NCI-H1930 (cell line): ENCODE results near the gene OCLN.
"Not testable (repeated sequence)": the region's sequence is repeated elsewhere in the genome, so short reads cannot be mapped to it uniquely, and the experiment has no call there.

Experiments used
- DNase-seq, 2 experiments: peaks; one replicate each; lab custom pipeline; 2025; lab: John Stamatoyannopoulos, UW

The OCLN gene, protein sequence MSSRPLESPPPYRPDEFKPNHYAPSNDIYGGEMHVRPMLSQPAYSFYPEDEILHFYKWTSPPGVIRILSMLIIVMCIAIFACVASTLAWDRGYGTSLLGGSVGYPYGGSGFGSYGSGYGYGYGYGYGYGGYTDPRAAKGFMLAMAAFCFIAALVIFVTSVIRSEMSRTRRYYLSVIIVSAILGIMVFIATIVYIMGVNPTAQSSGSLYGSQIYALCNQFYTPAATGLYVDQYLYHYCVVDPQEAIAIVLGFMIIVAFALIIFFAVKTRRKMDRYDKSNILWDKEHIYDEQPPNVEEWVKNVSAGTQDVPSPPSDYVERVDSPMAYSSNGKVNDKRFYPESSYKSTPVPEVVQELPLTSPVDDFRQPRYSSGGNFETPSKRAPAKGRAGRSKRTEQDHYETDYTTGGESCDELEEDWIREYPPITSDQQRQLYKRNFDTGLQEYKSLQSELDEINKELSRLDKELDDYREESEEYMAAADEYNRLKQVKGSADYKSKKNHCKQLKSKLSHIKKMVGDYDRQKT

DNA sequence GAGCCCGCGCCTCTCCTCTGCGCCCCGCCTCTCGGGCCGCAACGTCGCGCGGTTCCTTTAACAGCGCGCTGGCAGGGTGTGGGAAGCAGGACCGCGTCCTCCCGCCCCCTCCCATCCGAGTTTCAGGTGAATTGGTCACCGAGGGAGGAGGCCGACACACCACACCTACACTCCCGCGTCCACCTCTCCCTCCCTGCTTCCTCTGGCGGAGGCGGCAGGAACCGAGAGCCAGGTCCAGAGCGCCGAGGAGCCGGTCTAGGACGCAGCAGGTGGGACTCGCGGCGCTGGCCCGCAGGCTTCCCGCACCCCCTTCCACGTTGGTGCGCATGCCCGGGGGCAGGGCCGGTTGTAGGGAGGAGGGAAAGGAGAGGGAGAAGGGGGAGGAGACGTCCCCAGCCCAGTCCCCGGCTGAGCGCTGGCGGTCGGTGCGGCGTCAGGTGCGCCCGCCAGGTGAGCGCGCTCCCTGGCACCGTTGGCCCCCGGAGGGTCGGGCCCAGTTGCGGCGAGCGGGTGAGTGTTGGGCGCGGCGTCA is at the start of gene OCLN:
Gene OCLN, plus strand, starts transcription at position 400 of the 532 bp plus-strand sequence. CDS start 11,455 bp downstream, outside the sequence.
- peak; percentile 68 to 80 for DNase-seq

DNA sequence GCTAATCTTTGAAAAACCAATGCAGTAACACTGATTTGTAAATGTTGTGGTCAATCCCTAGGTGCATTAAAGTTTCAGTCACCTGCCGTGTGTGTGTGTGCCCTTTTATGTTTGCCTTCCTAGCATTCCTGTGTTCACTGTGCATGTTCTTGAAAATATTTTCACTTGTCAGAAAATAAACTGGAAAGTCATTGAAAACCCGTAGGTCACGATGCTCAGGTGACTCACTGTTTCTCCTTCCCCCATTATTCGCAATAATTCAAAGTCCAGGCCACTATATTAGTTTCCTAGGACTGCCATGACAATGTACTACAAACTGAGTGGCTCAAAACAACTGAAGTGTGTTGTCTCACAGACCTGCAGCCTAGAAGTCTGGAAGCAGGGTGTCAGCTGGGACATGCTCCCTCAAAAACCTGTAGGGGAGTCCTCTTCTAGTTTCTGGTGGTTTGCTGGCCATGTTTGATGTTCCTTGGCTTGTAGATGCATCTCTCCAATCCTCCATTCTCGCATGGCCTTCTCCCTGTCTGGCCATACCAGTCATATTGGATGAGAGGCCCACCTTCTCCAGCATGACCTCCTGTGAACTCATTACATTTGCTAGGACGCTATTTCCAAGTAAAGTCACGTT is 48.3 kb upstream of the OCLN start:
- no peak for DNase-seq

DNA sequence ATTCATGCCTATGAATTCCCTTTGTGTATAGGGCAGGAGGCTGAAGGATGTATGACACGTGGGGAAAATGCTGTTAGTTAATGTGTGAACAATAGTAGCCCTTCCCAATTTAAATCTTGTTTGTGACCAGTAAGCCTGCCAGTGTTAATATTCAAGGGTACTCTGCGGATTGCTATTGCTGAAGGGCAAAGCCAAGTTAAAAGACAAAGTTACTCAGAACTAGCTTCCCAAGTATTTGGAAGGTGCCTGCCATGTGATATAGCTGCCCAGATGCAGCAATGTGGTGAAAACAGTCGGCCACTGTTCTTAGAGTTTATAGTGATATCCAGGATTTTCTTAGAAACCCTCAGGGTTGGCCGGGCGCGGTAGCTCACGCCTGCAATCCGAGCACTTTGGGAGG is 43.1 kb upstream of the OCLN start:
- no peak for DNase-seq

DNA sequence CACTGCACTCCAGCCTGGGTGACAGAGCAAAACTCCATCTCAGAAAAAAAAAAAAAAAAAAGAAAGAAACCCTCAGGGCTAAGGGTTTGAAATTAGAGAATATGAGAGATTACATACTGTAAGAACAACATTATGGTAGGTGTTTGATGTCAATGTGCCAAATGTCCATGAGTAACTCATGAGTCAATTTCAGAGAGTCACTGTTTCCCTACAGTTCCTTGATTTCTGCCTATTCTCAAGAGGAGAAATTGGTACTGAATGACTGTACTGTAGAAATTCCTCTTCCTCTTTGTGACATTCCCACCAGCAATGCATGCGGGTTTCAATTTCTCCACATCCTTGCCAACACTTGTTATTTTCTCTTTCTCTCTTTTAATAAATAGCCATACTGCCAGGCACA is 42.5 kb upstream of the OCLN start:
- DNase-seq = no peak

DNA sequence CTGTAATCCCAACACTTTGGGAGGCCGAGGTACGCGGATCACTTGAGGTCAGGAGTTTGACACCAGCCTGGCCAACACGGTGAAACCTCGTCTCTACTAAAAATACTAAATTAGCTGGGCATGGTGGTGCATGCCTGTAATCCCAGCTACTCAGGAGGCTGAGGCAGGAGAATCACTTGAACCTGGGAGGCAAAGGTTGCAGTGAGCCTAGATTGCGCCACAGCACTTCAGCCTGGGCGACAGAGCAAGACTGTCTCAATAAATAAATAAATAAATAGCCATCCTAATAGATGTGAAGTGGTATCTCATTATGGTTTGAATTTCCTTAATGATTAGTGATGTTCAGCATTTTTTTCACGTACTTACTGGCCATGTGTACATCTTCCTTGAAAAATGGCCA is 42.1 kb upstream of the OCLN start:
- DNase-seq = not testable (repeated sequence)

DNA sequence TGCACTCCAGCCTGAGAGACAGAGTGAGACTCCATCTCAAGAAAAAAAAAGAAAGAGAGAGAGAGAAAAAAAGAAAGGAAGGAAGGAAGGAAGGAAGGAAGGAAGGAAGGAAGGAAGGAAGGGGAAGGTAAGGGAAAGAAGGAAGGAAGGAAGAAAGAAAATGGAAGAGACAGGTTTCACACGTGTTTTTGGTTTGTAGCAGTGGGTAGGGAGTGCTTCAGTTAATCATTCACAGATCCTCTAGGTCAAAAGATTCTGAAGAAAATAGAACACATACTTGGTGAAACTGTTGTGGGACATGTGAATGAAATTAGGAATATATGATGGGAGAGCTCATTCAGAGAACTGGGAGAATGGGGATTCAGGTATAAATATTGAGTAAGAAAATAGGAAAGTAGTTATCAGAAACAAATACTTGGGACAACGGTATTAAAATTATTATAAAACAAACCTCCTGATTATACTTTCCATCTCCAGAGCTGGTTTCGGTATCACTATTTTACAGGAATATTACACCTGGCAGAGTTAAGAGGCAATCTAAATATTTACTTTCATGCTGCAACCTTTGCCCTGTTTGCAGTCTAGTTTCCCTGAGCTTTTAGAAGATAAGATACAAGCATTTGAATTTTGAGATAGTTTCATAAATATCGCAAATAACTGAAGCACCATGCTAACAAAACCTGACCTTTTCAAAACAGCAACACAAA is 40.5 kb upstream of the OCLN start:
- no peak for DNase-seq

DNA sequence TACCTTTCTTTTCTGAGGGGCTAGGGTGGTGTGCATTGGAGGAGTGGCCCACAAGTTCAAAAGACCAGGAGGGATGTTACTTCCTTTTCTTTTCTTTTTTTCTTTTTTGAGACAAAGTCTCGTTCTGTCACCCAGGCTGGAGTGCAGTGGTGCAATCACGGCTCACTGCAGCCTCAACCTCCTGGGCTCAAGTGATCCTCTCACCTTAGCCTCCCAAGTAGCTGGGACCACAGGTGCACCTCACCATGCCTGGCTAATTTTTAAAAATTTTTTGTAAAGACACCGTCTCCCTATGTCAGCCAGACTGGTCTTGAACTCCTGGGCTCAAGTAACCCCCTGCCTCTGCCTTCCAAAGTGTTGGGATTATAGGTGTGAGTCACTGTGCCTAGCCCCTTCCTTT is 39.1 kb upstream of the OCLN start:
- not testable (repeated sequence) for DNase-seq

DNA sequence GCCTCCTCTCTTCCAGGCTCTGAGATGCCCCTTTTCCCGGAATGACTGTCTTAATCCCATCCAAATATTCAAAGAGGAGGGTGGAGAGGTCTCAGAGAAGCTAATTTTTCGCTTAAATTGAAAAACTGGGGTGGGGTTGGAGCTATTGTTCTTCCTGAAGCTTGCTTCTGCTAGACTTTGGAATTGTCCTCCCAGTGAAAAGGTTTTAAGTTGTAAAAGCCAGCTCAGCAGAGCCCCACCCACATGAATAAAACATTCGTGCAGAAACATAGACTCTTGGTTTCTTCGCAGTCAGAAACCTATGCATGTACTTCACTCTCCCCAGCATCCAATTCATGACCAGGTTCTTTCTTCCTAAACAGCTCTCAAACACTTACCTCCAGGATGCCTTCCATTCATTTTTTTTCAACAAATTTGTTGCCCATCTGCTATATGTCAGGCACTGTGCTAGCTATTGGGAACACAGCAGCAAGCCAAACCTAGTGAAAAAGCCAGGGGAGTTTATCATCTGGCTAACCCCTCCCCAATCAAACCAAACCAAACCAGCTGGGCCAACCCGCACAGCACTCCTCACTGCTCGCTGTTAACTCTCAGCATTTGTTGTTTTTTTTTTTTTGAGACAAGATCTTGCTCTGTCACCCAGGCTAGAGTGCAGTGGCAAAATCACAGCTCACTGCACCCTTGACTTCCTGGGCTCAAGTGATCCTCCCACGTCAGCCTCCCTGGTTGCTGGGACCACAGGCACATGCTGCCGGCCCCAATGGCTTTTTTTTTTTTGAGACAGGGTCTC is 37.9 kb upstream of the OCLN start:
- no peak for DNase-seq

DNA sequence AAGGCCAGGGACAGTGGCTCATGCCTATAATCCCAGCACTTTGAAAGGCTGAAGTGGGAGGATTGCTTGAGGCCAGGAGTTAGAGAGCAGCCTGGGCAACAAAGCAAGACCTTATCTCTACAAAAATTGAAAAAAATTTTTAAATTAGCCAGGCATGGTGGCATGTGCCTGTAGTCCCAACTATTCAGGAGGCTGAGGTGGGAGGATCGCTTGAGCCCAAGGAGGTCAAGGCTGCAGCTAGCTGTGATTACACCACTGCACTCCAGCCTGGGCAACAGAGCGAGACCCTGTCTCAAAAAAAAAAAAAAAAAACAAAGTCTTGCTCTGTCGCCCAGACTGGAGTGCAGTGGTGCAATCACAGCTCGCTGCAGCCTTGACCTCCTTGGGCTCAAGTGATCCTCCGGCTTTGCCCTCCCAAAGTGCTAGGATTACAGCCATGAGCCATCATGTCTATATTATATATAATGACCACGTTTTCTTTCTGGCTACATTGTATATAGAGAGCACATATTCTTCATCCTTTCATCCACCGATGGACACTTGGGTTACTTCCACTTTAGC is 37.1 kb upstream of the OCLN start:
- not testable (repeated sequence) for DNase-seq

DNA sequence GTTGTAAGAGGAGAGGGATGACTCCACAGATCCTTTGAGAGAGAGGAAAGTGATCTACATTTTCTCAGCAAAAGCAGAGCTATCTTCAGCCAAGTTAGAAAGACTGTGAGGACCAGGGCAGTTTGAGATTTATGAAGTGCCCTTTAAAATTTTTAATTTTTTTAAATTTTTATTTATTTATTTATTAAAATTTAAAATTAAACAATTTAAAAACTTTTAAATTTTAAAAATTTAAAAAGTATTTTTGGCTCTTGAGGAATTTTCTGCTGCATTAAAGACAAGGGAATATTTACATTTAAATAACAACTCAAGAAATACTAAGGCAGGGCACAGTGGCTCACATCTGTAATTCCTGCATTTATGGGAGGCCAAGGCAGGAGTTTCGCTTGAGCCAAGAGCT is 30.4 kb upstream of the OCLN start:
- no peak for DNase-seq

DNA sequence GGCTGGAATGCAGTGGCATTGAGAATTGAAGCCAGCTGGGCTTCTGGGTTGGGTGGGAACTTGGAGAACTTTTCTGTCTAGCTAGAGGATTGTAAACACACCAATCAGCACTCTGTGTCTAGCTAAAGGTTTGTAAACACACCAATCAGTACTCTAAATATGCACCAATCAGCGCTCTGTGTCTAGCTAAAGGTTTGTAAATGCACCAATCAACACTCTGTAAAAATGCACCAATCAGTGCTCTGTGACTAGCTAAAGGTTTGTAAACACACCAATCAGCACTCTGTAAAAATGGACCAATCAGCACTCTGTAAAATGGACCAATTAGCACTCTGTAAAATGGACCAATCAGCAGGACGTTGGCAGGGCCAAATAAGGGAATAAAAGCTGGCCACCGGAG is 26.2 kb upstream of the OCLN start:
- not testable (repeated sequence) for DNase-seq

DNA sequence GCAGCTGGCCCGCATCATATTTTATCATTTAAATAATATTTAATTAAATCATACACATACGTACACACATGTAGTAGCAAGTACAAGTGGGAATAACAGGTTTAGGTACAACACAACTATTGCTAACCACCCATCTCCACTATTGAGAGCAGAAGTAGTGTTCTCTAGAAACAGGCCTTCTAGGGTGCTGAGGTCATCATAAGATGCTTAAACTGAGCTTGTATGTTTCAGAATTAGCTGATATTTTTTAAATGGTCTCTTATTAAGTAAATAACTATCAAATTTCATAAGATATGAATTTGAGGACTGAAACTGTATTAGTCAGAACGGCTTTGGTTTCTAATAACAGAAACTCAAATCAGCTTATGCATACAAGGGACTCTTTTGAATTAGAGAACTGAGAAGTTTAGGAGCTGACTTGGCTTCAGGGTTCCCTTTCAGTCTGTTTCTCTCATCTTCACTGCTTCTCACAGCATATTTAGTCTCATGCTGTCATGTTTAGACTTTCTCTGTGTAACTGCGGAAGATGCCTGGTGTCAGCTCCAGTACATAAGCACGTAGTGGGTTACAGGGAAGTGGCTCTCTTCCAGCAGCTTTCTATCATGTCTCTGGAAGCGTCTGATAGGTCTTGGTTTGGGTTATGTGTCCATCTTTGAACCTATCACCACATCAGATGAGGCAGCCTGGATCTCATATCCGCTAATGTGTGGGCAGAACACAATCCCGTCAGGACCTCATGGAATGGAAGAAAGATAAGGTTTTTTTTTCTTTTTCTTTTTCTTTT is 25.0 kb upstream of the OCLN start:
- DNase-seq = no peak

DNA sequence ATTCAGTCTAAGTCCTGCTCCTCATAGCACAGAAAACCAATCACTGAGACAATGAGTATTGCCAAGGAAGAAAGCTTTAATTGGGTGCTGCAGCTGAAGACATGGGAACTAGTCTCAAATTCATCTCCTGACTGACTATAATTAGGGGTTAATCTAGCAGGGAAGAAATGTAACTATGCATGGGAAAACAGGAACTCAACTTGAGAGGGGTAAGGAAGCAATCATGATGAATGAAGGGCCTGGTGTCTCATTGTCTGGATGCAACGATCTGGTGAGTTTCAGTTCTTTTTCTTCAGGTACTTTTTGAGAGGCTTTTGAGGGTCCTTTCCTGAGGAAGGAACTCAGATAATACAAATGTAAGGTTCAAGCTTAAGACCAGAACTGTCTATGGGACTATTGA is 24.0 kb upstream of the OCLN start:
- DNase-seq = no peak

DNA sequence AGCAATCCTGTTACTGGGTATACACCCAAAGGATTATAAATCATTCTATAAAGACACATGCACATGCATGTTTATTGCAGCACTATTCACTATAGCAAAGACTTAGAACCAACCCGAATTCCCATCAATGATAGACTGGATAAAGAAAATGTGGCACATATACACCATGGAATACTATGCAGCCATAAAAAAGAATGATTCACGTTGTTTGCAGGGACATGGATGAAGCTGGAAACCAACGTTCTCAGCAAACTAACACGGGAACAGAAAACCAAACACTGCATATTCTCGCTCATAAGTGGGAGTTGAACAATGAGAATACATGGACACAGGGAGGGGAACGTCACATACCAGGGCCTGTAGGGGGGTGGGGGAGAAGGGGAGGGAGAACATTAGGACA is 21.1 kb upstream of the OCLN start:
- DNase-seq = not testable (repeated sequence)

DNA sequence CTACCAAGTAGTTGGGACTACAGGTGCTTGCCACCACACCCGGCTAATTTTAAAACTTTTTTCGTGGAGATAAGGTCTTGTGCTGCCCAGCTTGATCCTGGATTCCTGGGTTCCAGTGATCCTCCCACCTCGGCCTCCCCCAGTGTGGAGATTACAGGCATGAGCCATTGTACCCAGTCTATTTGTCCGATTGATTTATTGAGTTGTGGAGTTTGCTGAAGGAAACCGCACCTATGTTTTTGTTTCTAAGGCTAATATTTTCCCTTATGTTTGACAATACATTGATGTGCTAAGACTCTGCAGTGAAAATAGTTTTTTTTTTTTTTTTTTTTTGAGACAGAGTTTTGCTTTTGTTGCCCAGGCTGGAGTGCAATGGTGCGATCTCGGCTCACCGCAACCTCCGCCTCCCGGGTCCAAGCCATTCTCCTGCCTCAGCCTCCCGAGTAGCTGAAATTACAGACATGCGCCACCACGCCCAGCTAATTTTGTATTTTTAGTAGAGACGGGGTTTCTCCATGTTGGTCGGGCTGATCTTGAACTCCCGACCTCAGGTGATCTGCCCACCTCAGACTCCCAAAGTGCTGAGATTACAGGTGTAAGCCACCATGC is 20.0 kb upstream of the OCLN start:
- not testable (repeated sequence) for DNase-seq

DNA sequence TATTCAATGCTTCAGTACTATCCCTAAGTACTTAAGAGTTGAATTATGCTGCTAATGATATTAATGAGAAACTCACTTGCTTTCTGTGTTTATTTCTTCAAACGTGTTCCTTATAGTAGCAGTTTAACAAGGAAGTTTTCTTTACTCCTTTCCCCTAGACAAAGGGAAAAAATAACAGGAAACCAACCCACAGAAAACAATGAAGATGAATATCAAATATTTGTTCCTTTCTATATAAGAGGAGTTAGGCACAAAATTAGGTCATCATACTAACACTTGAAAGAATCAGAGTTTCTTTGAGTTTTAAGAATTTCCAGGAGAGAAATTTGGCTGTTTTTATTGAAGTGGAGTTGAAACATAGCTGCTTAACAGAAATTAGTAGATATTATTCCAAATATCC is 15.4 kb upstream of the OCLN start:
- no peak for DNase-seq

DNA sequence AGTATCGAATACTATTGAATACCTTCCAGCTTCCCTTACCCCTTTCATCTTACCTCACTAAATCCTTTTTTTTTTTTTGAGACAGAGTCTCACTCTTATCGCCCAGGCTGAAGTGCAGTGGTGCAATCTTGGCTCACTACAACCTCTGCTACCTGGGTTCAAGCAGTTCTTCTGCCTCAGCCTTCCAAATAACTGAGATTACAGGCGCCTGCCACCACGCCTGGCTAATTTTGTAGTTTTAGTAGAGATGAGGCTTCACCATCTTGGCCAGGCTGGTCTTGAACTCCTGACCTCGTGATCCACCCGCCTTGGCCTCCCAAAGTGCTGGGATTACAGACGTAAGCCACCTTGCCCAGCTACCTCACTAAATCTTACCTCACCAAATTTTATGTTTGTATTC is 14.3 kb upstream of the OCLN start:
- DNase-seq = not testable (repeated sequence)

DNA sequence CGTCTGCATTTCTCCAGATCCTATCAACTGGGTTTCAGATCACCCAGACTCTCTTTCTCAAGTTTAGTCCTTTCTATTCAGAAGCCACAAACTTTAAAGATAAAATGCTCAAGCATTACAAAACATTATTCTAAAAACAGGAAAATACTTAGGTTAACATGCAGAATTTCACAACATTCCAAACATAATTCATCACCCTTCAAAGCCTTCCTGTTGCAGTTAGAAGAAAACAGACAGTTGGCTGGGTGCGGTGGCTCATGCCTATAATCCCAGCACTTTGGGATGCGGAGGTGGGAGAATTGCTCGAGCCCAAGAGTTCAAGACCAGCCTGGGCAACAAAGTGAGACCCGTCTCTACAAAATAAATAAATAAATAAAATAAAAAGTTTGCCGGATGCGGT is 7.7 kb upstream of the OCLN start:
- no peak for DNase-seq

DNA sequence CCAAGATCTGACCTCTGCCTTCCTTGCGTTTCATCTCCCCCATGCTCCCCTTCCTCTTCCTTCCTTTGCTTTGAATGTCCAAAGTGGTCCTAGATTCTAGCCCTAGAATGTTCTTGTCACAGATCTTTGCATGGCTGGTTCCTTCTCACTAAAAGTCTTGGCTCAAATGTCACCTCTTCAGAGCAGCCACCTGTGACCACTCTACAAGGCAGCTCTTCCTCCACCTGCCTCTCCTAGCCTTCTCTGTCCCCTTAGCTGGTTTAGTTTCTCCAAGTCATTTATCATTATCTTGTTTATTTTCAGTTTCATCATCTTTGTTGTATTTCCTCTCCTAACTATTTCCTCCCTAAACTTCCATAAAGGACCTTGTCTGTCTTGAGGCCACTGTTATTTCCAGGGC is 7.1 kb upstream of the OCLN start:
- DNase-seq = no peak

DNA sequence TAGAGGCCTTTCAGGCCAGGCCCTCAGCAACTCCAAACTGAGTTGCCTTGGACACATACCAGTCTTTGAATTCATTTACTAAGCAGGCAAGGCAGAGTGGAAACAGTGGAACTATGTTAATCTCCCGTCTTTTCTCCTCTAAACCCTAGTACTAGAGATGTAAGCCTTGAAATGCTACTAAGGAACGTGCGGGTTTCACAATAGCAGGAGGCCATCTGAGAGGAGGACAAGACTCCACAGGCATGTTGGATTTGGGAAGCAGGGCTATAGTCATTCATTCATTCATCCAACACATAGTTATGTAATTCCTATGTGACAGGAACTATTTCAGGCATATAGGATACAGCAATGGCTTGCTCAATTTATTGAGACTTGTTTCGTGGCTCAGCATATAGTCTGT is 3.3 kb upstream of the OCLN start:
- no peak for DNase-seq
